GM19043 (cell line): ENCODE measurements around the gene NRXN3.

Experiments used
- ATAC-seq: cut with Tn5 transposase; IDR thresholded peaks from one replicate; pipeline ENCODE4 v1.9.1; 2021; ENCODE audit warnings: low read depth; ENCODE audit not compliant: unreplicated experiment

Gene NRXN3

GRCh38 chr14:79534703-79535353, 1364.7 kb downstream of the NRXN3 start:
- no peak for ATAC-seq

- no peak for ATAC-seq
Observed at GRCh38 chr14:79540394-79540793, 1370.2 kb downstream of the NRXN3 start.

- no peak for ATAC-seq
Observed at GRCh38 chr14:79542121-79542520, 1371.9 kb downstream of the NRXN3 start.

- no peak for ATAC-seq
Observed at GRCh38 chr14:79543348-79543747, 1373.2 kb downstream of the NRXN3 start.

GRCh38 chr14:79543967-79544697, 1374.0 kb downstream of the NRXN3 start:
- no peak for ATAC-seq

GRCh38 chr14:79544698-79545070, 1374.5 kb downstream of the NRXN3 start:
- no peak for ATAC-seq

GRCh38 chr14:79548836-79549235, 1378.7 kb downstream of the NRXN3 start:
- no peak for ATAC-seq

- ATAC-seq = no peak
Observed at GRCh38 chr14:79549515-79549914, 1379.3 kb downstream of the NRXN3 start.

- ATAC-seq = no peak
Observed at GRCh38 chr14:79551523-79551922, 1381.3 kb downstream of the NRXN3 start.

- no peak for ATAC-seq
Observed at GRCh38 chr14:79552778-79553177, 1382.6 kb downstream of the NRXN3 start.

- ATAC-seq = no peak
Observed at GRCh38 chr14:79554816-79555215, 1384.6 kb downstream of the NRXN3 start.

GRCh38 chr14:79555429-79555828, 1385.3 kb downstream of the NRXN3 start:
- ATAC-seq = no peak

GRCh38 chr14:79557309-79557708, 1387.1 kb downstream of the NRXN3 start:
- no peak for ATAC-seq

- no peak for ATAC-seq
Observed at GRCh38 chr14:79562185-79562584, 1392.0 kb downstream of the NRXN3 start.

- ATAC-seq = no peak
Observed at GRCh38 chr14:79564371-79564770, 1394.2 kb downstream of the NRXN3 start.

GRCh38 chr14:79567306-79567705, 1397.1 kb downstream of the NRXN3 start:
- ATAC-seq = no peak

GRCh38 chr14:79568594-79568993, 1398.4 kb downstream of the NRXN3 start:
- ATAC-seq = no peak

GRCh38 chr14:79569072-79569471, 1398.9 kb downstream of the NRXN3 start:
- no peak for ATAC-seq

GRCh38 chr14:79570648-79571047, 1400.5 kb downstream of the NRXN3 start:
- no peak for ATAC-seq

- ATAC-seq = no peak
Observed at GRCh38 chr14:79571366-79571765, 1401.2 kb downstream of the NRXN3 start.

- ATAC-seq = no peak
Observed at GRCh38 chr14:79573486-79573885, 1403.3 kb downstream of the NRXN3 start.

- ATAC-seq = no peak
Observed at GRCh38 chr14:79575032-79575431, 1404.9 kb downstream of the NRXN3 start.
